Retinal pigment epithelial cell (primary cell): ENCODE measurements around the gene CCDC183.
"Not testable (repeated sequence)": the region's sequence is repeated elsewhere in the genome, so short reads cannot be mapped to it uniquely, and the experiment has no call there.

ENCODE experiments used
- DNase-seq: peaks from one replicate; pipeline ENCODE4 v3.0.0-alpha.2; 2010; ENCODE audit warnings: low read depth
- H3K4me3 ChIP-seq: 2 replicates; pipeline ENCODE4 v1.5.1; 2011; ENCODE audit warnings: mild to moderate bottlenecking, low read length, control low read depth, moderate library complexity
- TF ChIP-seq, protein P1 (sequence below): conservative IDR thresholded peaks from 2 replicates; pipeline ENCODE4 v1.5.1; 2011; ENCODE audit warnings: low read depth, low read length, control low read depth, inconsistent platforms

Gene CCDC183

DNA sequence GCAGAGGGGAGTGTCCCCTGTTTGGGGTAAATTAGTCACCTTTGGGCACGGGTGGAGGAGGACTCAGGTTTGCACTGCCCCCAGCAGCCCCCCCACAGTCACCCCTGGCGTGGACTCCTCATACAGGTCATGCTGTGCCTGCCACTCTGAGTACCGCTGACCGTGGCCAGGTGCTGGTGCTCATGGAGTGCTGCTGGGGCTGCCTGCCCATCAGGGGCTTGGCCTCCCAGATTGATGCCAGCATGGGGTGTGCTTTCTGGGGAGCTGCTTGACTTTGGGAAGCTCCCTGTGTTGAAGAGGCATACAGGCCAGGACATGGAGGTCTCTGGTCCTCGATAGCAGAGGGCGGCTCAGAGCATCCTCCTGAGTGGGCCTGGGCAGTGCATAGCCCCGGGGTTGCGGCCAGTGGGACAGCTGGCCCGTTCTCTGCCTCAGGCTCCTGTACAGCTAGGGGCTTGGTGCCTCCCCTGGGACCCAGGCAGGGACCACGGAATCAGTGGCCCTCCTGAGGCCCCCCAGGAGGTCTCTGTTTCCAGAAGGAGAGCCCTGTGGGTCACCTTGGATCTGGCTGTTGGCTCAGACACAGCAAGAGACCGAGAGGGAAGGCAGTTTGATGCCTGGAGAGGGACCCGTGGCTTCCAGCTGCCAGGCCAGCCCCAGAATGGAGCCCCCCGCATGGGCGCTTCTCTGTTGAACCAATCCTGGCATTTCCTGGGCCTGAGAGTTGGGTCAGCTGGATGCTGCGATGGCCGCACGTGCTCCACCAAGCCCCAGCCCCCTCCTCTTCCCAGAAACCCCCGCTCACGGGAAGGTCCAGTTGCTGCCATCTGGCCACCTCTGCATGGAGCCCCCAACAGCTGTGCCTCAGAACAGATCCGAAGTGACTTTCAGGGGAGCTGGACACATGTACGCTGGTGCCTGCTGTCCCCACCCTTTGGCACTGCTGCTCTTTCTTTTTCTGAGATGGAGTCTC, 40.1 kb downstream of the CCDC183 start:
- H3K4me3 ChIP-seq = no peak overlapping the region
- TF ChIP-seq, protein P1, sequence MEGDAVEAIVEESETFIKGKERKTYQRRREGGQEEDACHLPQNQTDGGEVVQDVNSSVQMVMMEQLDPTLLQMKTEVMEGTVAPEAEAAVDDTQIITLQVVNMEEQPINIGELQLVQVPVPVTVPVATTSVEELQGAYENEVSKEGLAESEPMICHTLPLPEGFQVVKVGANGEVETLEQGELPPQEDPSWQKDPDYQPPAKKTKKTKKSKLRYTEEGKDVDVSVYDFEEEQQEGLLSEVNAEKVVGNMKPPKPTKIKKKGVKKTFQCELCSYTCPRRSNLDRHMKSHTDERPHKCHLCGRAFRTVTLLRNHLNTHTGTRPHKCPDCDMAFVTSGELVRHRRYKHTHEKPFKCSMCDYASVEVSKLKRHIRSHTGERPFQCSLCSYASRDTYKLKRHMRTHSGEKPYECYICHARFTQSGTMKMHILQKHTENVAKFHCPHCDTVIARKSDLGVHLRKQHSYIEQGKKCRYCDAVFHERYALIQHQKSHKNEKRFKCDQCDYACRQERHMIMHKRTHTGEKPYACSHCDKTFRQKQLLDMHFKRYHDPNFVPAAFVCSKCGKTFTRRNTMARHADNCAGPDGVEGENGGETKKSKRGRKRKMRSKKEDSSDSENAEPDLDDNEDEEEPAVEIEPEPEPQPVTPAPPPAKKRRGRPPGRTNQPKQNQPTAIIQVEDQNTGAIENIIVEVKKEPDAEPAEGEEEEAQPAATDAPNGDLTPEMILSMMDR = no peak
- DNase-seq = no peak

GRCh38 chr9:136837146-136837855, 41.2 kb downstream of the CCDC183 start:
- no peak for DNase-seq
- H3K4me3 ChIP-seq = no peak overlapping the region
- TF ChIP-seq, protein P1 = no peak

GRCh38 chr9:136837856-136838277, 41.7 kb downstream of the CCDC183 start:
- not testable (repeated sequence) for H3K4me3 ChIP-seq, DNase-seq

GRCh38 chr9:136838314-136839228, 42.4 kb downstream of the CCDC183 start:
- no peak for DNase-seq
- TF ChIP-seq, protein P1 = no peak
- no peak overlapping the region for H3K4me3 ChIP-seq

DNA sequence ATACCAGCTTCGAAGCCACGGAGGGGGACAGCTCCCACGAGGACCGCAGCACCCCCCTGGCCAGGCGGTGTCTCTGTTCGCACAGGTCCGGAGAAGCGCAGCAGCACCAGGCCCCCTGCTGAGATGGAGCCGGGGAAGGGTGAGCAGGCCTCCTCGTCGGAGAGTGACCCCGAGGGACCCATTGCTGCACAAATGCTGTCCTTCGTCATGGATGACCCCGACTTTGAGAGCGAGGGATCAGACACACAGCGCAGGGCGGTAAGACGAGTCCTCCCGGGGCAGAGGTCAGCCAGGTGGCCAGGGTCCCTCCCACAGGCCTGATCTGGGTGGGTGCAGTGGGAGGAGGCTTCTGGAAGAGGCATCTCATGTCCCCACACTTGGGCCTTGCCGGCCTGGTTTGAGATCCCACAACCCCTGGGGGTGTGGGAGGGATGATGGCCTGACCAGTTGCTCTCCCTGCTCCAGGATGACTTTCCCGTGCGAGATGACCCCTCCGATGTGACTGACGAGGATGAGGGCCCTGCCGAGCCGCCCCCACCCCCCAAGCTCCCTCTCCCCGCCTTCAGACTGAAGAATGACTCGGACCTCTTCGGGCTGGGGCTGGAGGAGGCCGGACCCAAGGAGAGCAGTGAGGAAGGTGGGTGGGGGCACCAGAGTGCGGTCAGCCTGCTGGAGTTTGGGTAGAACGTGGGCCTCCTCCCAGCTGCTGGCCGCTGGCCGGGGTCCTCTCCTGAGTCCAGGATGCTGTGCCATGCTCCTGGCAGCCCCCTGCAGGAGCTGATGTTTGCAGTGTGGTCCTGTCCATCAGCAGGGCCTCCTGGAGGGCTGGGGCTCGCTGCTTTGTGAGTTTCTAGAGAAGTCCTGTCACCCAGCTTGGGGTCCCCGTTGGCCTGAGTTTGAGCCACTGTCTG, 43.3 kb downstream of the CCDC183 start:
- TF ChIP-seq, protein P1 = no peak
- no peak for DNase-seq
- no peak overlapping the region for H3K4me3 ChIP-seq

GRCh38 chr9:136840140-136840876, 44.2 kb downstream of the CCDC183 start:
- no peak for DNase-seq
- TF ChIP-seq, protein P1 = no peak
- H3K4me3 ChIP-seq = no peak overlapping the region
